Stimulated activated CD4-positive, alpha-beta T cell treated with anti-CD3 and anti-CD28 coated beads, TNF-alpha, amount 100 ng/mL, for 4 hours (primary cell): ENCODE data around the gene MLLT10.
A peak's percentile ranks its signal among the peaks of the same experiment; 100 is the strongest.

Experiments used
- DNase-seq, 3 experiments: peaks; one replicate each; pipeline ENCODE4 v3.0.0-alpha.2; 2020; ENCODE audit warnings: low read depth in 3 of 3

The MLLT10 gene

DNA sequence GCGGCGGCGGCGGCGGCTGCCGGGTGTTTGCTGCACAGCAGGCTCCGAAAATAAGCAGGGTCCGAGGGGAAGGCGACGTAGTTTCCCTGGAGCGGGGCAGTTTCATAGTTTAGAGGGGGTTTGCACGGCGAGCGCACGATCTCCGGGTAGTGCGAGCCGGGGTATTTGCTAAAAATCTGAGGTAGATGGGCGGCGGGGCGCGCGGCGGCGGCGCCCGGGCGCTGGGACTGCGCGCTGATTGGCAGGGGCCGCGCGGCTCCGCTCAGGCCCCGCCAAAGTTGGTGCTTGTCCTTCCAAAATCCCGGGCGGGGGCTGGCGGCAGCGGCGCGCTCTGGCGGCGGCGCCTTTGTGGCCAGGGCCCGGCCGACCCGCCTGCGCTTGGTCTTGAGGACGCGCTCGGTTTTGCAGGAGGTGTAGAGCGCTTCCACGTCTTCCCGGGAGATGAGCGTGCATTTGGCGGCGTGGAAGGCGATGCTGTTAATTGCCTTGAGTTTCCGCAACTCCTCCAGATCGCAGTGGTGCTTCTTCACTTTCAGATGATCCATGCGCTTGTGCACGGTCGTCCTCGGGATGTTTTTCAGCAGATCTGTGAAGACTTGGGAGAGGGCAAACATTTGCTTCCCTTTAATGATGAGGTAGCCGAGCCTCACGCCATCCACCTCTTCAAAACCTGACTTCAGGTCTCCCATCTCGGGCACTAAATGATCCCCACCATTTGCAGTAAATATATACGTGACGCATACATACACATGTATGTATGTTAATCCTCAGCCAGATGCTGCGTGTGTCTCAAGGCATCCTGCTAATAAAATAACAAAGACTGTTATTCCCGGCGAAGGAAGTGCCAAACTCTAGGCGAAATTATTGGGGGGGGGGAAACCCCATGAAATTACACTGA lies 16.6 kb upstream of the MLLT10 start:
- no peak for DNase-seq

DNA sequence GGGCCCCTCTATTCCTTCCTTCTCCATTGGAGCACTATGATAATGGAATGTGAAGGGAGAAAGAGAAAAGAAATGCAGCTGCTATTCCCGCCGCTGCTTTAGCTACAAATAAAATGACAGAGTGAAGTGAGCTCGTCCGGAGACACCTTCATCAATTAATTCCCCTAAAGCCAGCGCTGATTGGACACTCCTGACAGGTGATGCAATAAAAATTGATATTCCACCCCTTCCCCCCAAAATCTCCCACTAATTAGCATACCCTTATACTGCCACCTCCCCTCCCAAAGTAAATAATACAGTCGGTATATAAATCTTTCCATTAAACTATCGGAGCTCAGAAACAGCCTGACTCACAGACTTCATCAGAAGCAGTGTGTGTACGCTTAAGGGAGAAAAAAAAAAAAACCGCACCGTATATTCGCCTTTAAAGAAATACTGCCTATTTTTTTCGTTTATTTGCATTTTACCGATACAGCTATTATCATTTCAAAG lies 15.8 kb upstream of the MLLT10 start:
- DNase-seq = no peak

DNA sequence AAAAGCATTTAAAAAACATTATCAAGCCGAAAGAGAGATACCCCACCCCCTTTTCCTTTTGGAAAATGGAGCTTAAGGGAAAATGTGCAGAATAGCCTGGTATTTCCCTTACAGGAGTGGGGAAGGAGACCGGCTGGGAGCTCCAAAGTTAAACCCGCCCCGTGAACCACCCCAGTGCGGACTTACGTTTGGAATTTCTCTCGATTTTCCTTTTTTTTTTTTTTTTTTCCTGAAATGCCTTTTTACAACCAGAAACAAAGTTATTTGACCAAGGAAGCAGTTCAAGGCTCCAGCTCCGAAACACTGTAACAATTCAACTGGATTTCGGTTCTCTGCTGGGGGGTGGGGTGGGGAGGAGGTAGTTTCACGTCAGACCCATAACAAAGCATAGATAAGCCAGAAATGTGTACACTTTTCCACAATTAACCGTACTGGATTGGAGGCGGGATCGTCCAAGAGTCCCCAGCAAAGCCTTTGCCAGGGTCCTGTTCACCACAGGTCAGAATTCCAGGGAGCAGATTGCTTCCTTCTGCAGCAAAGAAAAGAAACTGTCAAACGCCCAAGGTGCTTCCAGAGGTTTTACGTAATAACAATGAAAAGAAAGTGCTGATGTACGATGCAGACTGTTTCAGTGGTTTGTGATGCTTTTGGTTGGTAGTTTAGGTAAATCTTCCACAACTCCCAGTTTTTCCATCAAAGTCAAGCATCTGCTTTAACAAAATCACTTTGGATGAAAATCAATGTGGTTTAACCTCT lies 15.2 kb upstream of the MLLT10 start:
- no peak for DNase-seq

DNA sequence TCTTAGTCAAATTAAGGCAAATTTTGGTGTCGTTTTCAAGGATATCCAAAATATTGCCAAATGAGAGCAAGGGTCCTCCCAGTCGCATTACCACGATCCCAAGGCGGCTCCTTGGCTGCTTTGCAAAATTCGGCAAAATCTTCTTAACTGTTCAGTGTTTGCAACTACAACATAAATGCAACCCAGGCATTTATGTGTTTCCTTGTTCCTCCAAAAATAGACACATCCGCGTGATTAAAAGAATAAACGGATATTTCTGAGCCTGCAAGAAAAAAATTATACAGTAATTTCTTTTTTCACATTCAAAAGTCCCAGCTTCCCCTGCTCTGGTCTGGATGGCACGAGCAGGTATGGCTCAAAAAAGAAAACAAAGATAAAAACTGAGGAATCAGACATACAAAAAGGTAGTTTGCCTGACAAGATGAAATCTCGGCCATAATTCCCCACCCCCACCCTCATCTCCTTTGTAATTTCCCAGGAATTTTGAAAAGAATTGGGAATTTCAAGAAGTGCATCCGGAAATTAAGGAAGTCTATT lies 14.6 kb upstream of the MLLT10 start:
- DNase-seq = no peak

DNA sequence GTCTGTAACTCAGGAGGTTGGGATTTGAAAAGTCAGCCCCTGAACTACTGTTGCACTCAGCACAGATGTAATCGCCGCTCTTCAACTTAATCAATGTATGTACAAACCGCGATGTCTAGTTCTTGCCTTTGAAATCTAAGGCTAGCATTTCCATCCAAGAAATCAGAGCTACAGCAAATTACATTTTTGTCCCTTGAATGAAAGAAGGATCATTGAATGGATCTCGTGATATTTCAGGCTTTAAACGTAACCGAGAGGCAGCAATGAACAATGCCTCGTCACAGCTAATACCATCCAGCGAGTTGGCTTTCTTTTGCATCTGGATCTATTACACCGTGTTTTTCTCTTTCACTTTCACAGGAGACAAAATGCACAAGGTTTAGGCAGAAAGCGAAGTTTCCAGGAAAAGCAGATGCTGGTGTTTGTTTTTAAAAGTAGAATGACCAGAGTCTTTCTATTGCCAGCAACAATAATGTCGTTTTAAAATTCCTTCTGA lies 14.0 kb upstream of the MLLT10 start:
- no peak for DNase-seq

DNA sequence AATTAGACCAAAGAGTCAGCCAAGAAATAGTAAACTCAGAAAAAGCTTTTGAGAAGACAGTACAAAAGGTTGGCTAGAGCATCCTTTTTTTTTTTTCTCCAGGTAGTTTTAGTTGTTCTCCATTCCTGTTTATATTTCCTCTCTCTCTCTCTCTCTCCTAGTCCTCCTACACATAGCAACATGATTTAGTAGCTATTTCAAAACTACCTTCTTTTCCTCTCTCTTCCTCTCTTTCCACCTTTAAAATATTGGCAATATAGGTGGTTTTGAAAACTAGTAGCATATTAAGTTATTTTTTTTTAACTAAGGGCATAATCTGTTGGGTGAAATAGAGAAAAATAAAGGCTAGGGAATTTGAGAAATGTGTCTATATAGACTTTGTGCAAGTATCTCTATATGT lies 13.5 kb upstream of the MLLT10 start:
- DNase-seq = no peak

DNA sequence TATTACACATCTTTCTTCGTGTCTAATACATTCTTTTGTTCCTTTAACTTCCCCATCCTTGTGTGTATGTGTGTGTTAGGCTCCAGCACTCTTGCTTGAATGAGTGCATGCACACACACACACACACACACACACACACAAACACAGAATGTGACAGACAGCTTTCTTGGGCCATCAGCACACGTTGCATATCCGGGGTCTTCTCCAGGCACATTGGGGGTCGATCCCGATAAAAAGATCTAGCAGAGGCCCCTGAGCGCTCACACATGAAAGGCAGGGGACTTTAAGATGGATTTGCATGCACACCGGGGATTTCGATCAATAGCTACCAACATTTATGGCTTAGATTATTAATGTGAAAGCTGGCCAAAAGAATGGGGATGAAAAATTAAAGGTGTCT lies 13.1 kb upstream of the MLLT10 start:
- no peak for DNase-seq

DNA sequence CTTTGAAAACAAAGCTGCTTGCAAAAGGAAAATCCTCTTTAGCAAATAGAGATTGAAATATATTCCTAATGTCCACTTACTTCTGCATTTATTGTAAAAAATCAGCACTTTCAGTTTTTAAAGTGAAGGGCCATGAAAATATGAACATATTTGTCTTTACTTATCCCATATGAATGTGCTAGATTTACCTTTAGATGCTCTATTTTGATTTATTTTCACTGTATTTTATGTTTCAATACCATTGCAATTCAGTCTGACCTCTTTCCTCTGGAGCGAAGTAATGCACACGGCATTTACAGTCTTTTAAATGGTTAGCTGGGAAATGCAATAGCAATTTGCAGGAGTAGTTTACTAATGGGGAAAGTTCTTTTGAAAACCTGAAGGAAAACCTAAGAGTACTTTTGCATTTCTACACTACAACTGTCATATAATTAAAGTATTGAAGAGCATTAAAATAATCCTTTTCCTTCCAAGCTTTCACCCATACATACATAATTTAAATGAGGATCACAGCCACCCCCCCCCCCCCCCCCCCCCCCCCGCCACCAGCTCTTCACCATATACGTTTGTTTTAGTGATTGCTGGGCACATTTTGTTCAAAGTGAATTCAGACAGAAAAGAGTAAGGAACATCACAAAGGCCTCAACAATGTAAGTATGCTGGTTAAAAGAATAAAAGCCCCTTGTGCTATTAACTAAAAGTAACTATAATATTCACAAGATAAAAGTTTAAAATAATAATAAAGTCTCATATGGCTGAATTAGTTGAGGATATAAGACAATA lies 12.1 kb upstream of the MLLT10 start:
- DNase-seq = no peak

DNA sequence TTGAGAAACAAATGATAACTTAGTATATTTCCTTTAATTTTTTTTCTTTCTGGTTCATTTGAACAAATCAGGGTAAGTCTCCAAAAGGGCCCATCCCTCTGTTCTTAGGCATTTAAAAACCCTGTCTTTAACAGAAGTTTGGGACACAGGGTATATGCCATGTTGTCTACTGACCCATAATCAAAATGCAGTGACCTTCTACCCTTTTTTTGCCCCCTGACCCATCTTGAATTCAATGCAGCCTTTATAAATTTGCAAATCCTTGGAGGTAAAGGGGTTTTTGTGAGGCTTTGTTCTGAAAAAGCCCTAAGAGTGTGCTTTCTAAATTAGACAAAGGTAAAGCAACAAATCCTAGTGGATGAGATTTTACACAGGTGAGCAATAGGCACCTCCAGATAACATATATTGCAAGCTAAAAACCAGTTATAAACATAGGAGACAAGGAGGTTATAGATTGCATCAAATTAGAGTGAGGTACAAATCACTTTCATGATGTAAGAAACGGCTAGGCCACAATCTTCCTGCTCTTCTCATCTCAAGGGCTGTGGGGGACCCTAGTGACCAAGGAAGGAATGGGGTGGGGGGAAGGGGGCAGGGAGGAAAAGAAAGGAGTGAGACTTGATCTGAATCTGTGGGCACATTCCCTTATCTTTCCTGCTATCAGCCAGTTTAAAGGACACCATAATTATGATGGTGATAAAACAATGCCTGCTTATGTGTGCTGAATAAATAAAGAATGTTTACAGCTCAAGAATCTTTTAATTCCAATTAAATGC lies 11.2 kb upstream of the MLLT10 start:
- DNase-seq = no peak

DNA sequence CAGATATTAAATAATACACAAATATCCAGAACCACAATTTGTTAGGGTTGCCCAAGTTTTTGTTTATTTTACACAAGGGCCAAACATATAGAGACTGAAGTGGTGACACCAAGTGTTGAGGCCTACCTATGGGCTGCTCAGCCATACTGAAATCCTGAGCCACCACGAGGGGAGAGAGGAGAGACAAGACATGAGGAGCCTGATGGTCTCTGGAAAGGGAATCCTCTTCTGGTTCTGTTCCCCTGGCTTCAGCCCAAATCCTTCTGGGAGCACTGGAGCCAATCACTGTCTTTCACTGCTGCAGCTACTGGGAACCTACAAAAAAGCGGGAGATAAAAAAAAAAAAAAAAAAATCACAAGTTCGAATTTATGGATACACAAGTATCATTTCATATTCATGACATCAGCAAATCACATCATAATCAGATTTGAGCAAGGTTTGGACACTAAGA lies 10.4 kb upstream of the MLLT10 start:
- no peak for DNase-seq

DNA sequence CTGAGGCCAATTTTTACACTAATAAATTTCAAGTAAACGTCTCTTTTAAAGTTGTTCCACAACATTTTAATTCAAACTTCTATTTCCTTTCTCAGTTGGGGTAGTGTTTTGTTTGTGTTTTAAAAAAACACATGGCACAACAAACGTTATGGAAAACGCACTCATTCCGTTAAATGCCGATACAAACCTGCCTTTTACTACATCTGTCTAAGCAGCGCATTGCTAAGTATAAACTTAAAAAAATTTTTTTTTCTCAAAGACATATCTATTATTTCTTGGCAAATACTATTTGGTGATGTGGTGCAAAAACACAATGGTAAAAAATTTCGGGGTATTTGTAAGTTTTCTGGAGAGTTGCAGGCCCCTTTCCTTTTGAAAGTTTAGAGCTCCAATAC lies 9.9 kb upstream of the MLLT10 start:
- no peak for DNase-seq

DNA sequence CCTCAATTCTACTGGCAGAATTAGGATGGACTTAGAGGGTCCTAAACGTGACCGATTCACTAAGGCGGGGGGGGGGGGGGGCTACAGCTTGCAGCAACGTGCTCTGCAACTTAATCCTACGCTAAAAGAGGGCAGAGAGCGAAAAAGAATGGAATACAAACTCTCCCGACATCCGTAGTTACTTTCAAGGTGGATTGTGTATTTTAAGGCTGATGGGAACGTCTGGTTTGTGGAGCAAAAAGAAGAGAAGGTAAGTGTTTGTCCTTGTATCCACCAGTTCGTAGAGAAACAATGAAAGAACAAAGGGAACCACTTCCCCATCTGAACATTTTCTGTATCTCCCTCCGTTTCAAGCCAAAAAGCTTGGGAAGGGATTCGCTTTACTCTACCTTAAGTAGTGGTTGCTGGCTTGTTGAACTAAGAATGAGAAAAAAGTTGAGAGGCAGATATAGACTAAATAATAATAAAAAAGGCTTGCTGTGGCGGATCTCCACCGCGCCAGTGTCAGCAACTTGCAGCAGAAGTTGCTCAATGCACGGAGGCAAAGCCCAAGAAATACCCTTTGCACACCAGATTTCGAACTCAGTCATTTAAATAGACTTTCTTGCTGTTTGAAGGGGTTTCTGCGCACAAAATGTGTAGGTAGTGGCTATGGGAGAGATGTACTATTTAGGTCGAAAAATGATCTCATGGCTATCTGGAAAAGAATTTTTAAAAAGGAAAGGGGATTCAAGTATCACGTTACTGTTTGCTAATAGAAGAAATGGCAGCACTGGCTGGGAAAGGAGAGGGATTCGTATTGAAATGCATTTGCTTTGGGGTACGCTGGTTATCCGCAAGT lies 9.3 kb upstream of the MLLT10 start:
- DNase-seq = no peak

DNA sequence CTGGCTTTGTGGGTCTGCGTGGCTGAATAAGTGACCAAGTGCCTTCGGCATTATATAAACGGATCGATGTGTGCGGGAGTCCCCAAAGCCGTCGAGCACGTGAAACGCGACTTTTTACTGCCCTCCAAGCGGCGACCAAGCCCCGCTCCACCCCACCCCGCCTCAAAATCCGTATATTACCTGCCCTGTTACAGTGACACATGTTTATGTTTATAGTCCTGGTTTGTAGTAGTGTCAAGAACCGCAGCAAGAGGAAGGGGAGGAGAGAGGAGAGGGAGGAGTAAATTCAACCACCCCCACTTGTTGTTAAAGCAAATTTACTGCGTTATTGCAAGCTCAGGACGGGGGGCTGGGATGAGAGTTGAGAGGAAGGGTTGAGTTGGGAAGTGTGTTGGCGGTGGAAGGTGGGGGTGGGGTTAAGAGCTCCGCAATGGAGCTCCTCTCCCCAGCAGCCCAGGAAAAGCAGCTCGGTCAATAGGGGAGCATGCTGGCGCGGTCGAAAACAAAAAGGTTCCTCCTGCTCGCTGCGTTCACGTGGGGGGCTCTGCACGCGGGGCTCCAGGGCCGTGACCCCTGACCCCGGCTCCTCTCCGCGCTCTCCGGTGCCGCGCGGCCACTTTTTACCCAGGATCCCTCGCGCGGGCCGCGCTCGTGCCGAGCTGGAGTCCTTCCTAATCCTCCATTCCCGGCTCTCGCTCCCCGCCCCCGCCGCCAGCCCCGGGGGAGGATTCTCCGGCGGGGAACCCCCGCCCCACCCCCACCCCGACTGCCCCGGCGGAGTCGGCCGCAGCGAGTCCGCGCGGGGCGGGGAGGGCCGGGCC lies 8.5 kb upstream of the MLLT10 start, which contains the start of gene SKIDA1:
Gene SKIDA1, minus strand, starts transcription at position 316 of the 821 bp plus-strand sequence. CDS start 7,860 bp downstream, outside the sequence.
- peak in 2 of 3 experiments; percentile 38 to 59 for DNase-seq

DNA sequence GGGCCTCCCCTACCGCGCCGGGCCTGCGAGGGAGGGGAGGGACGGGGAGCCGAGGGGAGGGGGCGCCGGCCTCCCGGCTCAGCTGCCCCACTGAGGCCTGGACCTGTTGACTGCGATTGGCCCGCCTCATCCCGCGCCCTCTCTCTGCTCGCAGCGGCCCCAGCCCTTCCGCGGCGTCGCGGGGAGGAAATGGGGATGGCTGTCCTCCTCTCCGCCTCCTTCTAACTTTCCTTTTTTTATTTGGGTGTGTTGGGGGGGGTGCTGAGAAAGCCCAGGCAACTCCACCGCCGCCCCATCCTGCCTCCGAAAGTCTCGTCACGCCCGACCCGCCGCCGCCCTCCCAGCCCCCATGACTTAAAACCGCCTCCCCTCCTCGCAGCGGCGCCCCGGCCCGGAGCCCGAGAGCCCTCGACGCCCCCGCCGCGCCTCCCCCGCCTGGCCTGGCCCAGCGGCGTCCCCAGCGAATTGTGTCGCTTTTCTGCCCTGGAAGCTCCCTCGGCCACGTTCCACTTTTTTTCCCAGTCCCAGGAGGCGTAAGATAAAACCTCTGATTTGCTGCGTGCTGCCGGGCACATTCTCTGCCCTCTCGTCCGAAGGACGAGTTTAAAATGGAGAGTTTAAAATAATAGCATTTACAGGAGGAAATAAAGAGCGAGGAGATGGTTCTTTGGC lies 7.7 kb upstream of the MLLT10 start:
- DNase-seq = peak in 2 of 3 experiments; percentile 44 to 50

DNA sequence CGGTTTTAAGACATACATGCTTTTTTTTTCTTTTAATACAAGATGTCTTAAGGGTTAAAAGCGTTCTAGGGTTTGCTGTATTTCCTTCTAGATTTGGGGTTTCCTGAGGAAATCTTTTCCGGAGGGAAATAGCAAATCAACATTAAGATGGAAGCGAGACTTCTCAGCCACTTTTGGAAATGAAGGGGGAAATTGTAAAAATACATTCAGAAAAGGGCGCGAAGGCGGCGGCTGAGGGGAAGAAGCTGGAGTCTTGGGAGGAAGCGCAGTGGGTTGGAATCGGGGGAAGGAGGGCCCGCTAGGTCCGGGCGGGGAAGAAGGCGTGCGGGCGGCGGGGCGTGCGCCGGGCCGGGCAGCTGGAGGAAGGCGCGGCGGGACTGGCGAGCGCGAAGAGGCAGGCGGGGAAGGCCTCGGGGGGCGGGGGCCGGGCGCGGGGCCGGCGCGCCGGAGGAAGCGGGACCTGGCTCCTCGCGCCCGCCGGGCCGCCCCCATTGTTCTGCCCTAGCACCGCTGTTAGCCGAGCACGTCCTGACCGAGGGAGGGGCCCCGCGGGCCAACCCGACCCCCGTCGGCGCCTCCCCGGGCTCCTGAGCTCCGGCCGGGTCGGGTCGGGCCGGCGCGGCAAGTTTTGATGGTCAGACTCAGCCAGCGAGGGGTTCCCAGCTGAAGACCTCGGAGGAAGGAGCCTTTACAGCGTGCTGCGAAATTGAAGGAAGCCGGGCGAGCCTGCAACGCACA lies 7.0 kb upstream of the MLLT10 start:
- peak in 1 of 3 experiments; percentile 21 for DNase-seq

DNA sequence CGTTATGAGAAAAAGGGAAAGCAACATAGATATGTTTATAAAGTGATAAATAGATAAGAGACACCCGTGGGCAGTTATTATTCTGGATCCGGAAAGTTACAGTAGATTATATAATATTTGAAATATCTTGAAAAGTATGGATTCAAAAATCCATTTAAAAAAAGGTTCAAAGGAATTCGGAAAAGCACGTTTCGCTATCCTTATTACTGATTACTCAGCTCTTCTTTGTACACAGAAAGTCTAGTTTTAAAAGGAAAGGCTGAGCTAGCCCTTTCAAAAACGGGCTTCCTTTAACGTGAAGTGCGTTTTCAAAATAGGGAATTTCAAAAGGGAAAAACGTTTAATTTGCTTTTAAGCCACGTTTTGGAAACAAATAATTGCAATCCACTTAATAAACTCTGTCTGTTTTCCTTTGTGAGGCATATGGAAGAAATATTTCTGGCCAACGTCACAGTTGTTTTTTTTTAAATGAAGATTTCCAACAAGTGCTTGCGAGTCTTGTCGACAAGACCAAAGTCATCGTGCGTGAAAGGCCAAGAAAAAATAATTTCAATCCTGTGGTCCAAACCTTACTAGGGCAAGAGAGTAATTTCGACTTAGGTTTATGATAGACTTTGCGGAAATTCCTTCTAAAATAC lies 6.3 kb upstream of the MLLT10 start:
- DNase-seq = no peak
